Retinal pigment epithelial cell (primary cell): ENCODE measurements around the gene CAMKMT.
A peak's percentile ranks its signal among the peaks of the same experiment; 100 is the strongest.

Experiments
- DNase-seq: peaks from one replicate; pipeline ENCODE4 v3.0.0-alpha.2; 2010; ENCODE audit warnings: low read depth
- H3K4me3 ChIP-seq: 2 replicates; pipeline ENCODE4 v1.5.1; 2011; ENCODE audit warnings: mild to moderate bottlenecking, low read length, control low read depth, moderate library complexity
- CTCF ChIP-seq: conservative IDR thresholded peaks from 2 replicates; pipeline ENCODE4 v1.5.1; 2011; ENCODE audit warnings: low read depth, low read length, control low read depth, inconsistent platforms

The CAMKMT gene

GRCh38 chr2:44354761-44355160 lies 7.0 kb upstream of the CAMKMT start:
- no peak for DNase-seq
- TF ChIP-seq CTCF: no peak
- H3K4me3 ChIP-seq: no peak overlapping the region

DNA sequence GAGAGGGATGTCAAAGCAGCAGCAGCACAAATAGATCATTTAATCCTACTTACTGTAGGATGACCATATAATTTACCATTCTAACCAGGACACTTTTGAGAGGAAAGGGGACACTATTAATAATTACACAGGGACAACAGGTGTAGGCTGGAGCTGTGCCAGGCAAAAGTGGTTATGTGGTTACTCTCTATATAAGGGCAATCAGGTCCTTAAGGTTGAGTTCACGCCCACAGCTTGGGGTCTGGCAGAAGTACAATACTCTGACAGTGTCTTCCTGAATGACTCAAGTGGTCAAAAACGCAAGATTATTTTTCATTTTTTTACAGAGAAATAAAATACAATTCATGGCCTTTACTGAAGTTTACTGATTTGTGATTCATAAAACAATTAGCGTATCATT lies 3.2 kb upstream of the CAMKMT start:
- no peak for TF ChIP-seq CTCF
- no peak for DNase-seq
- H3K4me3 ChIP-seq: no peak overlapping the region

GRCh38 chr2:44360749-44361329 lies 908 bp upstream of the CAMKMT start:
- peak overlapping the region; percentile 96 for H3K4me3 ChIP-seq
- no peak for TF ChIP-seq CTCF
- DNase-seq: no peak

DNA sequence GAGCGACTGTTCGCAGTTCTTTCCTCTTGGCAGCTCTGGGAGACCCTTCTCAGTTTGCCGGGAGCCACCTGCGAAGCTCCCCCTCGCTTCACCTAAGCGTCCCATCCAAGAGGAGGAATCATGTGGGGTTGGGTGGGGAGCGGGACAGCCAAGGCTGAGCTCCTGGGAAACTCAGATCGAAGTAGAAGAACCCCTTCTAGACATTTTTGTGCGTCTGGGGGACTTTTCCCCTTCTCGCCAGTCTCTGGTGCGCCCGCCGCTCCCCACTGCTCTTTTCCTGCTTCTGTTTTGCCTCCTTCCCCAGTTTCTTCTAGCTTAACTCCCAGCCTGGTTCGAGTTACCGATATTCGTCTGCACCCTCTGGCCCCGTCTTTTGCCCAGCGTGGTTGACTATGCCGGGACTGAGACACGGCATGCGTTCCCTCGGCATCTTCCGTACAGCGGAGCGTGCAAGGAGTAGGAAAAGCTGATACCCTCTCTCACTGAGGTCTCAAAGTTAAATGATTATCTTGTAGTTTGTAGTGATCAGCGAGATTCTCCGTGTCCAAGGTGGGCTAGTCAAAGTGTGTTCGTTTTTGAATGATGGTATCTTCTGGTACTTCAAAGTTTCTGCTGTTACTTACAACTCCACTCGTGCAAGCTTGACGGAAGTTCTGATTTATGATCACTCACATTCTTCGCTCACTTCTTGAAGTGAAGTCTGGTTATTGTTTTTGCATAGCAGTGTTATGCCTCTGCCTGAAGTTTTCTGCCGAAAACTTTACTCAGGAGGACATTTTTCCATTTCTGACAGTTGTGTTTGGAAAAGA lies 664 bp downstream of the CAMKMT start:
- peak overlapping the region; percentile 96 for H3K4me3 ChIP-seq

DNA sequence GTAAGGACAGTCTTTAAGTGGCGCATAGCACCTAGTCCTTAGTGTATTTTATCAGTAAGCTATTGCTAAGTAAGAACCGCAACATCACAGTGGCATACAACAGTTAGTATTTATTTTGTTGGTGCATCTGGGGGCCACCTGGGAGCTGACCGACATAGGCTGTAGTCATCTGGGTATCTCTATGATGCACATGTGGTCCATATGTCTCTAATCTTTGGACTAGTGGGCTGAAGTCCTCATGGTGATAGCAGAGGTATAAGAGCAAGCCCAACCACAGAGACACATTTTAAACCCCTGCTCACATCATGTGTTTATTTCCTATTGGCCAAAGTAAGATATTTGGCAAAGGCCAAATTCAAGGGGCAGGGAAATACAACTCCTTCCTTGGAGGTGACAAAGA lies 2.9 kb downstream of the CAMKMT start:
- no peak overlapping the region for H3K4me3 ChIP-seq
- no peak for TF ChIP-seq CTCF
- no peak for DNase-seq

More for the DNA sequence above, 664 bp downstream of the CAMKMT start:
- DNase-seq: no peak
- TF ChIP-seq CTCF: no peak

DNA sequence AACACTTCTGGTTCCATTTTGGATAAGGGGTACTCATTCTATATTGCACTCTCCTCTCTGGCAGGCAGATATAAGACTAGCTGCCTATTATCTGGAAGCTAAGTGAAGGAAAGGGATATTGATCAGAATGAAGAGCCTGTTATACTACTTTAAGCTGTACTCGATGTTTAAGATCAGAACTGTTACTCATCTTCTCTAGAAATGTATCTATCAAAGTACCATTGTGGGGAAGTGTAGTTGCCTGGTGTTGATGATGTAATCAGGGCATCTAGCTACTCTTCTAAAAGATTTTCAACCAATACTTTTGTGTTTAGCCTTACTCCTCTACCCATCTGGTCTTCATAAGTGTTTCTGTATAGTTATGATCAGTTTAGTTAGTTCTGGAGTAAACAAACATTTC lies 5.8 kb downstream of the CAMKMT start:
- no peak for DNase-seq
- TF ChIP-seq CTCF: no peak
- no peak overlapping the region for H3K4me3 ChIP-seq

- no peak for TF ChIP-seq CTCF
- no peak overlapping the region for H3K4me3 ChIP-seq
- DNase-seq: no peak
Measured at GRCh38 chr2:44369392-44369791, 7.6 kb downstream of the CAMKMT start.
